Activated gamma-delta T cell treated with anti-CD3 and anti-CD28 coated beads, Interleukin-2, amount 50 U/mL, for 16 hours (primary cell): Measurements from ENCODE around the gene KIRREL3.

Source experiments
- DNase-seq: peaks from one replicate; pipeline ENCODE4 v3.0.0-alpha.2; 2020; ENCODE audit warnings: low read depth

Gene KIRREL3

DNA sequence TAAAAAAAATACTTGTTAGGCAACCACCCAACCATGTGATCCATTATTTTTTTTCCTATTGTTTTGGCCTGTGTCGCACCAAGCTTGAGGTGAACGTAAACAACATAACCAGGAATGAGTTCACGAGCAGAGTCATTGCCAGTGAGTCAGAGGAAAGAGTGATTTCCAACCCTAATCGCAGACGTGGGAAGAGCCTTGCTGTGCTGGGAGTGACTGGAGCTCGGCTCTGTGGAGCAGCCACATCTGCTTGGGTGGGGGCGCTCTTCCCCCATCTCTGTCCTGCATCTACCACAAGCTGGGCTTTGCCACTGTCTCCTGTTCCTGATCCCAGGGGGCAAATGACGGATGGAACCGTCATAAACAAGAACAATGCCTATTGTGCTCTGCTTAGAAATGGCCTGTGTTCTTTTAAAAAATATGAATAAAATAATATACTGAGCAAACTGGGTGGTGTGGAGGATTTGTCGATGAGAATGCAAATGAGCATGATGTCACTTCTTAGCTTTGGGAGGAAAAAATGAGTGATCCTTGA is 210.0 kb downstream of the KIRREL3 start:
- no peak for DNase-seq

GRCh38 chr11:126782810-126783209 is 217.8 kb downstream of the KIRREL3 start:
- no peak for DNase-seq

- no peak for DNase-seq
These were observed 218.6 kb downstream of the KIRREL3 start for GRCh38 chr11:126781942-126782341.

DNA sequence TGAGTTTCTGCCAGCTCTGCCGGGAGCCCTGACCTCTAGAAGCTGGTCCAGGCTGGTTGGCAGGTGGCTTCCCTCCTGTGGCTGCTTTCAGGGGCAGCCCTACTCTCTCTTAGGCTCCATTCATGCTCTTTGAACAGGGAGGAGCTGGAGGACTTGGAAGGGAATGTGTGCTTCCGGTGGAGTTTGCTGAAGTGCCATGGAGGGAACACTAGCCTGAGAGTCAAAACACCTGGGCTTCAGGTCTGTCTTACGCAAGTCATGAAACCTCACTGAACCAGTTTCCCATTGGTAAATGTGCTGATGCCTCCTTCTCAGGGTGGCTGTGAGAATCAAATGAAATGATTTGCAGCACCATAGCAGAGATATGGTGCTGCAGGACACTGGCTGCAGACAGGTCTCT is 224.5 kb downstream of the KIRREL3 start:
- DNase-seq = no peak

- DNase-seq = no peak
These were observed 228.3 kb downstream of the KIRREL3 start for GRCh38 chr11:126772267-126772666.

- no peak for DNase-seq
These were observed 231.9 kb downstream of the KIRREL3 start for GRCh38 chr11:126768702-126769101.

DNA sequence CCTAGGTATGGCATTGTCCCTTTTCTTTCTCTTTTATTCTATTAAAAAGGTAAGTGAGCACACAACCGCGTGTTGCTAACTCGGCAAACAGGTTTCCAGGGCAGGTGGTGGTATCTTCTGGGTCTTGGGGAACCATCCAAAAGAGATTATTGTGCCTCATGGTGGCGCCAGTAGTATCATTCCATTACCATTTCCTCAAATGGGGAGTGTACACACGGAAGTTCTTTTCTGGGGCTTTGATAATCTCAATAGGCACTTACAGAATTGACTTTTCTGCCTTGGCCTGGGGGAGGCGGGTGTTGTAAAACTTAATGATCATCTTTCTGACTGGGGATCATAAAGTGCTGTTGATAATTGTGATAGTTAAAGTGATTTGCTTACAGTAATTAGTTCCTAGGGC is 234.1 kb downstream of the KIRREL3 start:
- no peak for DNase-seq

DNA sequence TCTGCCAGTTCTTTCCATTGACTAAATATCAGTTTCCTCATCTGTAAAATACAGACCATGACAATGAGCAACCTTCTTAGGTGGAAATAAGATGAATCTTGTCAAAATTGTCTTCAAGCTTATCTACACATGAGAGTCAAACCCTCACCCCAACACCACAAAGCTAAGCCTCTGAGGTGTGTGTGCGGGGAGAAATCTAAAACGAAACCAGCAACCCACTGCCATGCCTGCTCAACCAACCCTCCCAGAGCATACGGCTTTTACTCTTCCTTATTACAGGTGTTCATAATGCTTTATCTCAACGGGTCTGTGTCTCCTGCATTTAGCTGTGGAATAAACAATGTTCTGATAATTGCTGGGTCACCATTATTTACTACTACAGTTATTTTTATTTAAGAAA is 235.4 kb downstream of the KIRREL3 start:
- no peak for DNase-seq

GRCh38 chr11:126764231-126764630 is 236.3 kb downstream of the KIRREL3 start:
- no peak for DNase-seq

GRCh38 chr11:126756855-126757254 is 243.7 kb downstream of the KIRREL3 start:
- no peak for DNase-seq

GRCh38 chr11:126756421-126756820 is 244.1 kb downstream of the KIRREL3 start:
- no peak for DNase-seq

GRCh38 chr11:126755526-126755925 is 245.0 kb downstream of the KIRREL3 start:
- DNase-seq = no peak

GRCh38 chr11:126754591-126755426 is 245.8 kb downstream of the KIRREL3 start:
- DNase-seq = no peak

DNA sequence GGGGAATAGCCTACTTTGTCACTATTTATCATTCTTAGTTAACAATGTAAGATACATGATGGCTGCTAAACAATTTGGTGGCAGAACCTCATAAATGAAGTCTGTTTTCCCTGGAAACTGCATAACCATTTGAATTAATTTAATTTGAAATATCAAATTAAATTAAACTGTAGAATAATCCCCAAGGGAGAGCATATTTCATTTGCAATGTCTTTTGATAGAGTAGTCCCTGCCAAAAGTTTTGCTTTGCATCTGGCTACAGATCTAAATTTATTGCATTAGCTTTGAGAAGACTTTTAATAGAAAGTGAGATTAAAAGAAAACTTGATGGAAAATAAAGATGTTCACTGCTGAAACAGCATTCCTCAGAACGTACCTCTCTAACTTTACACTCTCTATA is 246.6 kb downstream of the KIRREL3 start:
- no peak for DNase-seq

DNA sequence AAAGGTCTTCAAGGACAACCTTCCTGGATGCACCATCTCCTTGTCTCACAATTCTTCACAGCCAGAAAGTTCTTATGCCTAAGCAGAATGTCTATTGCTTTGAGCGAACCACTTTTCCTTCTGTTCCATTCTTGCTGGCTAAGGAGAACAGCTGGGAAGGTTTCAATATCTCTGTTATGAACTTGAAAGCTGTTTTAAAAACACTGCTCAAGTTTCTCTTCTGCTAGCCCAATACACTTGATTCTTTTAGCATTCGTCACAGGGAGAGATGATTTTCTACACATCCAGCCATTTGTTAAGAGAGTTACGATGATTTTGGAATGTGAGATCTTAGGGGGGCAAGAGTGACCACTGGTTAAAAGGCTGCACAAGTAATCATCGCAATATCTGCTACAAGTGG is 249.3 kb downstream of the KIRREL3 start:
- no peak for DNase-seq

- no peak for DNase-seq
These were observed 251.8 kb downstream of the KIRREL3 start for GRCh38 chr11:126748793-126749192.

DNA sequence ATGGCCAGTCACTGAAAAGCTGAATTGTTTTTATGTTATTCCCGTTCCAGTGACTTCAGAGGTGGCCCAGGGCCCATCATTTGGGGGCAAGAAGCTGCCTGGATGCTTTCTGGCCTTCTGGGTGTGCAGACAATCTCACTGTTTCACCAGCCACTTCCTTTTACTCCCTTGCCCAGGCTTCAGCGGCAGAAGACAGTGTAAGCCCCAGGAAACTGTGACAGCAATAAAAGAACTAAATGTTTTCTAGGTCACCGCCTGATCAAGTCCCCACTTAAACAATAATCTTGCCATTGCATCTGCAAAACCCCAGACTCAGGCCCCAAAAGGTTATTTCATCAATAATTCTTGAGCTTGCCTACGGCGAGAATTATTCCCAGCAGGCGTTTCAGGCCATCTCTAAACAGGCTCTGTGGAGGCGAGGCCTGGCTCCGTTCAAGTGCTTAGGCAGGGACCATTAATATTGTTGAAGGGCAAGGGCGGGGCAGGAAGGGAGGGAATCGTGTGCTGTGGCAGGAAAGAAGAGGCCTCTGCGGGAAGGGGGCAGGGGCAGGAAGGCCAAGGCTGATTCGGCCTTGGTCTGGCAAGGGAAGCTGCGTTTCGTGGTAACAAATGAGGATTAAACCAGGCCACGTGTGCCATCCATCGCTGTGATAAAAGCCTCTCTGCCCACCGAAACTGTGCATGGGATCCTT is 252.3 kb downstream of the KIRREL3 start:
- DNase-seq = no peak

- DNase-seq = no peak
These were observed 253.3 kb downstream of the KIRREL3 start for GRCh38 chr11:126747315-126747714.

DNA sequence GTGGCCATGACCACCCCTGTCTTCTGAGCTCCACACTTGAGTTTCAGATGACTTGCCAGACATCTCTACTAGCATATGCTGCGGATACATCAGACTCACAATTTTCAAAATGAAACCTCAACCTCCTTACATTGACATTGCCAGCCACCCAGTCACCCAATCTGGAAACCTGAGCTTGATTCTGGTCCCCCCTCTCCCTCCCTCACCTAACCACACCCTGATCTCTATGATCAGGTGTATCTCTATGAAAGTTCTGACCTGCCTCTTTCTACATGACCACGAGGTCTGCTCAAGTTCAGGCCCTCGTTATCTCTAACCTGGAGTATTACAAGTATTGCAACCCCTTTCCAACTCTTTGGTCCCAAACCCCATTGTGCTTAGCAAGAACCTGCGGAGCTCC is 254.1 kb downstream of the KIRREL3 start:
- DNase-seq = no peak

DNA sequence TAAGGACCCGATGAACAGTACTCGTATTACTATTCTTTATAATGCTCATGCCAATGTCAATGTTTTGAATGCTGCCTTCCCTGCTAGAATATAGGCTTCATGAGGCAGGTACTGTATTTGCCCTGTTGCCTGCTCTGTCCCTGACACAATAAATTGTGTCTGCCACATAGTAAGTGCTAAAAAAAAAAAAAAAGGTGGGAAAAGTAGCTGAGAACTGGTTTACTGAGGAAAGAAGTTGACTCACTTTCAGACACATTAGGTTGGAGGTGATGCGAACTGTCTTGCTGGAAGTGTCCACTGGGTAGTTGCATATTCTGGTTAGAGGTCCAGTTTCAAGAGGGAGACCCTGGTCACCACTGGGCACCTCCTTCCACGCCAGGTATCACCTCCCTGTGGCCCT is 255.9 kb downstream of the KIRREL3 start:
- no peak for DNase-seq

- no peak for DNase-seq
These were observed 256.9 kb downstream of the KIRREL3 start for GRCh38 chr11:126743628-126744027.

- no peak for DNase-seq
These were observed 258.0 kb downstream of the KIRREL3 start for GRCh38 chr11:126742582-126742981.

DNA sequence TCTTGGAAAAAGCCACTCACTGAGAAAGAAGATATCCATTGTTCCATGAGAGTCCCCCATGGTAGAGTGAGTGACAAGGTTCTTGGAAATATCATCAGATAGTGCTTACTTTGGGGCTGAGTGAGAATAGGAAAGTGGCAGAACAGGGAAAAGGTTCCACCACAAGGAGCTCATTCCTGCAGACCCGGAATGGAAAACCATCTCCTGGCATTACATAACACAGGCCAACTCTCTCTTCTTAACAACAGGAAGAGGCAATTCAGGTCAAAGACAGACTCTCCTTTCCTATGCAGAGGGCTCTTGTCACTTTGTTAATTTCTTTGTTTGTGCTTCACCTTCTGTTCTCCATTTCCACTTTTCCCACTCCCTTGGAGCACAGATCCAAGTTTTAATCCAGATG is 259.7 kb downstream of the KIRREL3 start:
- DNase-seq = no peak
